ENCODE results near the gene RFWD3.

GRCh38 chr16:74611721-74612120, 55.0 kb downstream of the RFWD3 start:
- TF ChIP-seq CTCF (IDR thresholded peaks at IDR 0.05; ENCODE audit: borderline replicate concordance, extremely low read depth, low read length, poor library complexity, severe bottlenecking), result no peak
- TF ChIP-seq EZH2 (IDR thresholded peaks at IDR 0.05; ENCODE audit: borderline replicate concordance, low read depth, low read length, severe bottlenecking), result no peak
